Muscle of arm (tissue), 12 donors: ENCODE results near the gene ASF1B. TPM values are rescaled to one million over a fixed set of nuclear protein-coding genes. Genes with fewer than 3 reads are reported as not detected.
"Not testable (repeated sequence)": the region's sequence is repeated elsewhere in the genome, so short reads cannot be mapped to it uniquely, and the experiment has no call there.

Source experiments
- DNase-seq: peaks from one replicate; pipeline ENCODE4 v3.0.0-alpha.2; 2013
- polyA plus RNA-seq, 12 donors: library from polyadenylated mRNA; unstranded; fragments of 120-200 nt; gene quantifications; one replicate each; pipeline ENCODE4 v1.2.1, GENCODE V29; 2013; ENCODE audit not compliant: insufficient read length in 12 of 12

ASF1B gene
- polyA plus RNA-seq, 12 donors, result 6.6 to 22.8 (median 9.8) TPM; not detected in 1

- no peak for DNase-seq
These were observed 26.5 kb upstream of the ASF1B start for GRCh38 chr19:14162871-14163297.

- DNase-seq, result no peak
These were observed 24.9 kb upstream of the ASF1B start for GRCh38 chr19:14161305-14161704.

- no peak for DNase-seq
These were observed 23.8 kb upstream of the ASF1B start for GRCh38 chr19:14160017-14160703.

GRCh38 chr19:14159059-14159458, 22.7 kb upstream of the ASF1B start:
- DNase-seq, result no peak

GRCh38 chr19:14158276-14159023, 22.1 kb upstream of the ASF1B start:
- no peak for DNase-seq

GRCh38 chr19:14156971-14157717, 20.8 kb upstream of the ASF1B start:
- no peak for DNase-seq

GRCh38 chr19:14156122-14156521, 19.7 kb upstream of the ASF1B start:
- no peak for DNase-seq

GRCh38 chr19:14155371-14155770, 19.0 kb upstream of the ASF1B start:
- DNase-seq, result no peak

- no peak for DNase-seq
These were observed 16.3 kb upstream of the ASF1B start for GRCh38 chr19:14152713-14153112.

- no peak for DNase-seq
These were observed 14.6 kb upstream of the ASF1B start for GRCh38 chr19:14150770-14151661.

GRCh38 chr19:14150041-14150769, 13.8 kb upstream of the ASF1B start:
- DNase-seq, result no peak

GRCh38 chr19:14149509-14149994, 13.2 kb upstream of the ASF1B start:
- peak; percentile 87 for DNase-seq

- no peak for DNase-seq
These were observed 12.5 kb upstream of the ASF1B start for GRCh38 chr19:14148751-14149410.

GRCh38 chr19:14147797-14148605, 11.6 kb upstream of the ASF1B start:
- peak; percentile 79 for DNase-seq

- DNase-seq, result no peak
These were observed 10.4 kb upstream of the ASF1B start for GRCh38 chr19:14146789-14147216.

- DNase-seq, result not testable (repeated sequence)
These were observed 9.8 kb upstream of the ASF1B start for GRCh38 chr19:14146169-14146568.

- DNase-seq, result no peak
These were observed 9.0 kb upstream of the ASF1B start for GRCh38 chr19:14145381-14145780.

- no peak for DNase-seq
These were observed 6.1 kb upstream of the ASF1B start for GRCh38 chr19:14142262-14143190.
